ENCODE measurements around the gene LIMS2.

GRCh38 chr2:127651971-127652550, 23.3 kb downstream of the LIMS2 start:
- TF ChIP-seq, protein P1, sequence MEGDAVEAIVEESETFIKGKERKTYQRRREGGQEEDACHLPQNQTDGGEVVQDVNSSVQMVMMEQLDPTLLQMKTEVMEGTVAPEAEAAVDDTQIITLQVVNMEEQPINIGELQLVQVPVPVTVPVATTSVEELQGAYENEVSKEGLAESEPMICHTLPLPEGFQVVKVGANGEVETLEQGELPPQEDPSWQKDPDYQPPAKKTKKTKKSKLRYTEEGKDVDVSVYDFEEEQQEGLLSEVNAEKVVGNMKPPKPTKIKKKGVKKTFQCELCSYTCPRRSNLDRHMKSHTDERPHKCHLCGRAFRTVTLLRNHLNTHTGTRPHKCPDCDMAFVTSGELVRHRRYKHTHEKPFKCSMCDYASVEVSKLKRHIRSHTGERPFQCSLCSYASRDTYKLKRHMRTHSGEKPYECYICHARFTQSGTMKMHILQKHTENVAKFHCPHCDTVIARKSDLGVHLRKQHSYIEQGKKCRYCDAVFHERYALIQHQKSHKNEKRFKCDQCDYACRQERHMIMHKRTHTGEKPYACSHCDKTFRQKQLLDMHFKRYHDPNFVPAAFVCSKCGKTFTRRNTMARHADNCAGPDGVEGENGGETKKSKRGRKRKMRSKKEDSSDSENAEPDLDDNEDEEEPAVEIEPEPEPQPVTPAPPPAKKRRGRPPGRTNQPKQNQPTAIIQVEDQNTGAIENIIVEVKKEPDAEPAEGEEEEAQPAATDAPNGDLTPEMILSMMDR (IDR thresholded peaks at IDR 0.05), result no peak
- no peak for TF ChIP-seq ZFX (IDR thresholded peaks at IDR 0.05; ENCODE audit: borderline replicate concordance)
